Esophagus squamous epithelium (tissue), 4 donors: Measurements from ENCODE around the gene PITPNB.

Experiments
- CTCF ChIP-seq, 6 experiments: fragments of 450-650 bp in 4 of 6; fragments of 200-600 bp in 2 of 6; sonication (generic) in 2 of 6; IDR thresholded peaks; one replicate each; pipeline ENCODE4 v1.5.1; 2016 to 2019; ENCODE audit warnings: antibody characterized with exemption in 6 of 6, mild to moderate bottlenecking in 4 of 6, moderate library complexity in 4 of 6
- POLR2A ChIP-seq, 4 donors: fragments of 450-650 bp; IDR thresholded peaks; one replicate each; pipeline ENCODE4 v1.6.1; 2017; ENCODE audit warnings: antibody characterized with exemption in 4 of 4, mild to moderate bottlenecking in 4 of 4, moderate library complexity in 3 of 4

GRCh38 chr22:27843441-27843840 is 75.6 kb downstream of the PITPNB start:
- TF ChIP-seq CTCF (IDR thresholded peaks at IDR 0.05) (no peak), POLR2A (IDR thresholded peaks at IDR 0.05) (no peak)
